Measurements from ENCODE around the gene COL2A1.

DNA sequence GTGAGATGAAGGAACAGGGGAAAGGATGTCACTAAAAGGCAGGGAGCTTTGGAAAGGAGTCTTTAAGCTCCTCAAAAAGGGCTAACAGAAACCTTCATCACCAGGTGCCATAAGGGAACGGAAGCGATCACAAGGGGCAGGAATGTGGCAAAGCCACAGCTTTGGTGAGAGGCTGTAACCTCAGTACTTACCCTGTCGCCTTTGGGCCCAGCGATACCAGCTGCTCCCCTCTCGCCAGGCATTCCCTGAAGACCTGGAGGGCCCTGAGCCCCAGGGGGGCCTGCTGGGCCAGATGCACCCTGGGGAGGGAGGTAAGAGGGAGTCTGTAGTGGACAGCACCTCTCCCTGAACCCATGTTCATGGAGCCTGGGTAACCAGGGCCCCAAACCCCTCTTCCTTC is 22.0 kb downstream of the COL2A1 start:
- TF ChIP-seq SUZ12 (IDR thresholded peaks at IDR 0.05), result no peak
- TF ChIP-seq, protein P1, sequence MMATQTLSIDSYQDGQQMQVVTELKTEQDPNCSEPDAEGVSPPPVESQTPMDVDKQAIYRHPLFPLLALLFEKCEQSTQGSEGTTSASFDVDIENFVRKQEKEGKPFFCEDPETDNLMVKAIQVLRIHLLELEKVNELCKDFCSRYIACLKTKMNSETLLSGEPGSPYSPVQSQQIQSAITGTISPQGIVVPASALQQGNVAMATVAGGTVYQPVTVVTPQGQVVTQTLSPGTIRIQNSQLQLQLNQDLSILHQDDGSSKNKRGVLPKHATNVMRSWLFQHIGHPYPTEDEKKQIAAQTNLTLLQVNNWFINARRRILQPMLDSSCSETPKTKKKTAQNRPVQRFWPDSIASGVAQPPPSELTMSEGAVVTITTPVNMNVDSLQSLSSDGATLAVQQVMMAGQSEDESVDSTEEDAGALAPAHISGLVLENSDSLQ (IDR thresholded peaks at IDR 0.05), result no peak
- no peak for TF ChIP-seq FOXK2 (IDR thresholded peaks at IDR 0.05)
- TF ChIP-seq FOXA1 (IDR thresholded peaks at IDR 0.05), result no peak
- no peak for TF ChIP-seq ARNT (IDR thresholded peaks at IDR 0.05)
- no peak for TF ChIP-seq SP1 (IDR thresholded peaks at IDR 0.05)
- no peak for TF ChIP-seq L3MBTL2 (conservative IDR thresholded peaks at IDR 0.05)
